HG02610 (cell line): ENCODE data around the gene GNB4.

Experiments used
- ATAC-seq: cut with Tn5 transposase; IDR thresholded peaks from one replicate; pipeline ENCODE4 v1.9.1; 2021; ENCODE audit warnings: mild to moderate bottlenecking, moderate library complexity; ENCODE audit not compliant: unreplicated experiment

Gene GNB4

GRCh38 chr3:179451265-179452175, at the start of gene GNB4:
TSS of gene GNB4 (minus strand) at chr3:179451470. CDS start at chr3:179426200, 25,270 bp downstream.
- peak; percentile 80 for ATAC-seq

- ATAC-seq = no peak
Observed at GRCh38 chr3:179495483-179495882, 44.2 kb upstream of the GNB4 start.

GRCh38 chr3:179493260-179493659, 42.0 kb upstream of the GNB4 start:
- ATAC-seq = no peak

DNA sequence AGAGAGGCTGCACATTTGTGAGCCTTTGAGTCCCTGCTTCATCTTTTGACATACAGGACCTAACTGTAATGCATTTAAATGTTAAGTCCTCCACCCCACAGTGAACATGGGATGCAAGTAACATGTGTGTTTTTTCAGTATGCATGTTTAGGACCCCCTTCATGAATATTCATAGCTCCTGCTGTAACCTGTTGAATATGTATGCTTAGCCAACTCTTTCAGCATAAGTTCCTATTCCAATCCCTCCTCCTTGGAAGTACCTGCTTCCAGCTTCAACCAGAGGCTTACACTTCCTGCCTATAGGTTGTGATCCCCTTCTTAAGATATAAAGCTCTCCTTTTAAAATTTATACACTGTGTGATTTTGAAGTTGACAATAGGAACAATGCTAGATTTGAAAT, 36.9 kb upstream of the GNB4 start:
- ATAC-seq = no peak

- ATAC-seq = no peak
Observed at GRCh38 chr3:179486806-179487205, 35.5 kb upstream of the GNB4 start.

- ATAC-seq = no peak
Observed at GRCh38 chr3:179482857-179483256, 31.6 kb upstream of the GNB4 start.

DNA sequence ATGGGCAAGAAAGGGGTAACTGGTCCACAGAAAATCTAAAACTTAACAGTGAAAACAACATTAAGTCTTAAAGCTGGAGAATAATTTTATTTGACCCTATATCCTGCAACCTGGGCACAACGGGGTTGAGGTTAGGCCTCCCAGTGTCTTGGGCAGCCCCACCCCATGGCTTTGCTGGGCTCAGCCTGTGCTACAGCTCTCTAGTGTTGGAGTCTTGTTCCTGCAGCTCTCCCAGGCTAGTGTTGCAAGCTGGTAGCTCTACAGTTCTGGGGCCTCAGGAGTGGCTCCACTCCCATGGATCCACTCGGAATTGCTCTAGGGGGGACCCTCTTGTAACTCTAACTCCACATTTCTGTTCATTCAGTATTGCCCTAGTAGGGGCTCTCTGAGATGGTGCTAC, 24.9 kb upstream of the GNB4 start:
- ATAC-seq = no peak

- ATAC-seq = no peak
Observed at GRCh38 chr3:179474480-179474879, 23.2 kb upstream of the GNB4 start.

GRCh38 chr3:179473565-179473964, 22.3 kb upstream of the GNB4 start:
- no peak for ATAC-seq

GRCh38 chr3:179464323-179465092, 13.2 kb upstream of the GNB4 start:
- ATAC-seq = peak; percentile 59

DNA sequence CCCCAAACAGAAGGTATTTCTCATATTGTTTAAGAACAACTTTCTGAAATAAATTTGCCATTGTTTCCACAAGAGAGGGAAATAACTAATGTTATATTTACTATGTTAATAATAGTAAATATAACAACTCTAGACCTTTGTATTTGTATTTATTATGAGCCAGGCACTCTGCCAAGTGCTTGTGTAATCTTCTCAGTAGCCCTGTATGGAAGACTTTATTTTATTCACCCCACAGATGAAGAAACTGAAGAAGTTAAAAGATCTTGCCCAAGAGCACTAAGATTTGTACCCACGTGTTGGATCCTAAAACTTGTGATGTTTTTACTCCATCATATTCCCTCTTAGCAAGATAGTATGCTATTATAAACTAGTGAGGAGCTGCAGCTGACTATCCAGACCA, 12.0 kb upstream of the GNB4 start:
- no peak for ATAC-seq

DNA sequence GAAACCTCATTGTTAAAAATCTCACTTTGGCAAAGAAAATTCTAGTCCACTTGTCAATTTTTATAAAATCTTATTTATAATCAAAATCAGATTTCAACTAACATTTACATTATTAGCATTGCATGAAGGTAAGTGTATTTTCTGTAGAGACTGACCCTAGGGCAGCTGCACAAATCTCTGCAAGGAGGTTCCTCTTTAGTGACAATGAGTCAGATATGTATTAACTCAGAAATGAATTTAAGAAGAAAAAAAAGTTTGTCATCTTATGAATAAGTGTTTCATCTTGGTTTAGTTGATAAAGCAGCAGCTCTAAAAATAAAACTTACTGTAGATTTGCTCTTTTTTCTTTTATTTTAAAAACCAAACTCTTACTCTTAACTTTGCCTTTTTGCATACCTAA, 9.0 kb upstream of the GNB4 start:
- ATAC-seq = no peak

GRCh38 chr3:179455954-179456353, 4.7 kb upstream of the GNB4 start:
- no peak for ATAC-seq

DNA sequence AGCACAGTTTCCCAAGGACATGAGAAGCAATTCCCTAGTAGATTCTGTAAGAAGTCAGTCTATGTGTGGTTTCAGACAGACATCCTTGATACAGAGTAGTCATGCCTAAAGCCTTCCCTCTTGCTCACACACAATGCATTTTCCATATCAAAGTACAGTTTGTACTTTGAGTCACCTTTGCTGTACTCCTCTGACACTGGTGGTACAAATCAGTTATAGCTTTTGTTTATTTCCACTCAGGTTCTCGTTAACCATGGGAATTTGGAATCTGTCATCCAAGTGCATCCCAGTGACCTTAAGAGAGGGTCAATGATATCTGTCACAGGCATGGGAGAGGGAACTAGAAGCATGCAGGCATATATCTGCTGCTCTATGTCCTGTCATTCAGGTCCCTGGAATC, 3.6 kb upstream of the GNB4 start:
- ATAC-seq = no peak

DNA sequence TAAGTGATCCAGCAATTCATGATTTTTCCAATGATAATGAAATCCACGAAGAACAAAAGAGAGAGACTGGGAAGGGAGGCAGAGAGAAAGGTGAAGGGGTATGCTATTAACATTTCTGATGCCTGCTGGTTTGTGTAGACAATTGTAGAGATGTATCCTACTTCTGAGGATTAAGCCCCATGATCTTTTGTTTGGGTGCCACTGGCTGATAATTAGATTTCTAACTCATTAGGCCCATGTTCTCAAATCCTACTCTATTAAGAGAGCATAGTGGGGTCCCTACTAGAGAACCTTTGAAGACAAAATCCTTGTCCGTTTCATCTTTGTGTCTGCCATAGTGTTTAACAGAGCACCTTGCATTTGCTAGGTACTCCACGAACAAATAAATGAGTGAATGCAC, 2.7 kb upstream of the GNB4 start:
- no peak for ATAC-seq

GRCh38 chr3:179452872-179453271, 1.6 kb upstream of the GNB4 start:
- no peak for ATAC-seq

DNA sequence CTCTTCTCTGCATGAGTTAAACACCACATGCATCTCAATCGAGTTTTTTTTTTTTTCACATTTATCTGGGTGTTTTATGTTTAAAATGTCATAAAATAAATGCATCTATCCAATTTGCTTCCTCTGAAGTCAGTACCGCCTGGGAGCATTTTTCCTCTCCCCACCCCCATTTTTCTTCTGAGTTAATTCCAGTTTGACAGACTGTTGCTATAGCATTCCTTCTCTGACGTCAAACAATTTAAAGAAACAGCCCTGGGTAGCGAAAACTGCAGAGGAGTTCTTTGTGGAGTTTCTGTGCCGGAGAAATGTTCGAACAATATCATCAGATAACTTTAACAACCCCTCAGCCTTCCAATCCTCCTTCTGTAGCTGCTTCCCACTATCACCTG, 900 bp upstream of the GNB4 start:
- ATAC-seq = no peak

DNA sequence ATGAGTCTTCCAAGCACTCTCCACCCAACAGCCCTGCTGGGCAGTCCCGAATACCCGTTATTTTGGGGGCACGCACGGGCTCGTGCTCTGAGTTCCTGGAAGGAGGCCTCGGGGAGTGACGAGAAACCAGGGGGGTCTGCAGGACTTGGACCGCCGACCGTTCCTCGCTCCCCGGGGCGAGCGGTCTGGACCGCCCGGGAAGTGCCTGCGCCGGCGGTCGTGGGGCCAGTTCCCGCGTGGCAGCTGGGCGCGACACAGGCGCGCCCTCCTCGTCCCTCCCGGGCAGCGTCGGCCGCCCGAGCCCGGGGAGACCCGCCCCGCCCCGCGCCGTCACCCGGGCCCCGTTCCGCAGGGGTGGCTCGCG, 387 bp downstream of the GNB4 start:
- ATAC-seq = peak; percentile 46

- ATAC-seq = no peak
Observed at GRCh38 chr3:179450261-179450701, 989 bp downstream of the GNB4 start.

GRCh38 chr3:179449636-179450035, 1.6 kb downstream of the GNB4 start:
- ATAC-seq = no peak

GRCh38 chr3:179447251-179447650, 4.0 kb downstream of the GNB4 start:
- ATAC-seq = no peak

DNA sequence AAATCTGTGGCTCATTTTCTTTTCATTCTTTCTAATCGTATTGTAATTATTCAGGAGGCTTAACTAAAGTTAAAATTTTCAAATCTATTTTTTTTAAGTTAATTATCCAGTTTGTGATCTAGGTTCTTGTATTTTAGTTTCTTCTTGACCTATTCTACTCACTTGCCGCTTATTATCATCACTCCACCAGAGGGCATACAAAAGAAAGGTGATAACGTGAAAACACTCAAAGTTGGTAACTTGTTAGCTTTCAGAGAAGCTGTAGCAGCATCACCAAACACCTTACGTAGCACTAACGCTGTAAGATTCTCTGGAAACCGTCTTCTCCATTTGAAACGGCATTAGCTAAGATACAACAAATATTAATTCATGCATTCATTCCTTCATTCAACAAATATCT, 4.8 kb downstream of the GNB4 start:
- ATAC-seq = no peak
